Measurements from ENCODE around the gene IL17RC.

GRCh38 chr3:9903238-9903624 is 13.7 kb upstream of the IL17RC start:
- TF ChIP-seq CTCF (IDR thresholded peaks at IDR 0.05) (no peak), POLR2A (IDR thresholded peaks at IDR 0.05) (no peak)

Data from Peyer's patch (tissue), 4 donors.